ENCODE measurements around the gene MAP3K5. TPM values are rescaled to one million over a fixed set of nuclear protein-coding genes. Genes with fewer than 3 reads are reported as not detected.

Gene MAP3K5
- total and polyA plus RNA-seq, 2 donors (not counting 3 experiments of a cell fraction or from before 2014, with no cell fraction given), result 1.5 to 7.0 TPM

- FAIRE-seq, result no peak
These were observed 175.8 kb downstream of the MAP3K5 start for GRCh38 chr6:136616527-136616926.

More at GRCh38 chr6:136616527-136616926, 175.8 kb downstream of the MAP3K5 start:
- intact Hi-C loops (cut with micrococcal nuclease), result no loop called here
- TF ChIP-seq EZH2 (IDR thresholded peaks at IDR 0.05; ENCODE audit: borderline replicate concordance, low read depth, low read length, severe bottlenecking), result no peak
- TF ChIP-seq POLR2A (IDR thresholded peaks at IDR 0.05; ENCODE audit: low read depth, low read length), result no peak
- TF ChIP-seq POLR2AphosphoS5 (IDR thresholded peaks at IDR 0.05; ENCODE audit: insufficient read depth, low read depth, low read length), result no peak
- TF ChIP-seq FOS (IDR thresholded peaks at IDR 0.05; ENCODE audit: borderline replicate concordance, insufficient read depth, low read length), result no peak
- no peak for TF ChIP-seq GATA2 (IDR thresholded peaks at IDR 0.05; ENCODE audit: insufficient read depth, insufficient read length, low read depth, low read length)
- TF ChIP-seq JUN (IDR thresholded peaks at IDR 0.05; ENCODE audit: borderline replicate concordance, insufficient read depth, insufficient read length, low read depth), result no peak
- no peak for TF ChIP-seq CTCF (IDR thresholded peaks at IDR 0.05; ENCODE audit: extremely low read depth in 1 of 2, insufficient read depth in 1 of 2, low read depth in 1 of 2, low read length in 2 of 2)
- Histone ChIP-seq H3K9me1 (replicated peaks; ENCODE audit: control insufficient read depth, extremely low read depth, insufficient read depth, low read length) (no peaks in the 10 kb centered on the region), H3K79me2 (ENCODE audit: control insufficient read depth, insufficient read depth, low read length) (no peaks in the 10 kb centered on the region), H3K9ac (replicated peaks; ENCODE audit: extremely low read depth, insufficient read depth, low read length) (no peak overlapping the region), H3K27ac (ENCODE audit: insufficient read depth, low read depth, low read length) (no peak overlapping the region), H3K4me1 (ENCODE audit: control insufficient read depth, extremely low read depth, insufficient read depth, low read length) (peaks cover 9% of the 10 kb centered on the region), H3K27me3 (ENCODE audit: control insufficient read depth in 2 of 2, insufficient read depth in 2 of 2, low read length in 2 of 2) (no peaks in the 10 kb centered on the region), H3K4me3 (replicated peaks in 1 of 3; ENCODE audit: insufficient read depth in 1 of 3, low read depth in 1 of 3, low read length in 3 of 3) (no peak overlapping the region), H4K20me1 (replicated peaks; ENCODE audit: control insufficient read depth, extremely low read depth, insufficient read depth, low read length) (no peaks in the 10 kb centered on the region), H2AFZ (ENCODE audit: low read depth, low read length) (no peak overlapping the region), H3K4me2 (ENCODE audit: insufficient read depth, low read length) (no peak overlapping the region), H3K36me3 (ENCODE audit: control insufficient read depth in 2 of 2, extremely low read depth in 1 of 2, insufficient read depth in 2 of 2, low read length in 2 of 2) (no peaks in the 10 kb centered on the region), H3K9me3 (replicated peaks; ENCODE audit: control insufficient read depth, insufficient read depth, low read length) (no peaks in the 10 kb centered on the region)
- POLR2A ChIA-PET, result no interaction called here
- CTCF ChIA-PET, result interaction anchor here (1.3 to 1.9 kb wide), 3 partner anchors 15 to 176 kb away, joined by 3 to 6 read pairs (median 3); partner anchors contain the start of gene MAP3K5
- no TSS peak for BruUV-seq (replicated peaks)
- DNase-seq (ENCODE audit: low read depth, low spot score), result no peak
- dilution Hi-C loops (cut with MboI; ENCODE audit: extremely low pct_ligation_motif_present, low sequenced_read_pairs), result no loop called here

Data from endothelial cell of umbilical vein (primary cell).